ENCODE measurements around the gene PRKACA. TPM values are rescaled to one million over a fixed set of nuclear protein-coding genes. Genes with fewer than 3 reads are reported as not detected.

The PRKACA gene
- total RNA-seq, 1 donor from 2014 or later: 82.9 TPM

GRCh38 chr19:14120497-14120780, 2.9 kb upstream of the PRKACA start:
- peaks cover 15% of the 10 kb centered on the region for H3K4me1 Mint-ChIP-seq (ENCODE audit: low read depth, unreplicated experiment)
- no peak overlapping the region for H3K27ac Mint-ChIP-seq (ENCODE audit: unreplicated experiment)
- no peak for TF ChIP-seq CTCF (IDR thresholded peaks at IDR 0.05; ENCODE audit: partially characterized antibody, unreplicated experiment)
- peaks cover 14% of the 10 kb centered on the region for H3K27me3 Mint-ChIP-seq (ENCODE audit: unreplicated experiment)
- no peaks in the 10 kb centered on the region for H3K36me3 Mint-ChIP-seq (ENCODE audit: unreplicated experiment)
- H3K4me3 Mint-ChIP-seq (ENCODE audit: unreplicated experiment): no peak overlapping the region
- no peak for DNase-seq
- H3K9me3 Mint-ChIP-seq (ENCODE audit: unreplicated experiment): peaks cover 5% of the 10 kb centered on the region

DNA sequence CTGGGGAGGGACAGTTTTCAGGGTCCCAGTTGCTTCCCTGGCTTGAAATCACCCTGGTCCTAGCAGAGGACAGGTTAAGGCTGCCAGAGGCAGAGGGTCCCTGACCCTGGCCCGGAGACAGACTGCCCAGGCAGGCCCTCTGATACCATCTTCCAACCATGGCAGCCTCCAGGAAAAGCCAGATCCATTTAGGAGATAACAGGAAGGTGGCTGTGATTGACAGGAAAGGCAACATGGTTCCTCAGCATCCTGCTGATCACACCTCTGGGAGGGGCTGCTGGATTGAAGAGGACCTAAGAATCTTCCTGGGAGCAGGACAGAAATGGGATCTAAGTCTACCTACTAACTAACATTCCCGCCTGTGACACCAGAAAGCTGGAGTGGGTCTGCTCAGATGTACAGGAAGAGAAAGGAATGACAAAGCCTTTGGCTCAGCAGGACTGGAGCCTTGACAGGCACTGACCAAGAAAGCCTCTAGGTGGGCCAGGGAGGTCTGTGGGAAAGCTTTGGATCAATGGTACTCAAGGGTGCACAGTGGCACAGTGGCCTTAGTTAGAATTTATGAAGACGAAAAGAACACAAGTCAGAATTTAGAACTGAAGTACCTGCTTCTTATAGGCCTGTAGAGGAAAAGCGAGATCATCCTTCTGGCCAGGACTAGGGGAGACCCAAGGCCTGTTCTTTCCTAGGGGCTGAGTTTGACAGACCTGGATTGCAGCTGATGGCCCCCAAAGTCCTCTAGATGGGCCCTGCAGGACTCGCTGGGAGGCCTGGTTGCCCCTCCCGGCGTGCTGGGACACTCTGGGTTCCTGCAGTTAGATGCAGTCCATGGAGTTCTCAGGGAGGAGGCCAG, 2.3 kb upstream of the PRKACA start:
- no peak for DNase-seq
- no peak overlapping the region for H3K4me3 Mint-ChIP-seq (ENCODE audit: unreplicated experiment)
- peaks cover 15% of the 10 kb centered on the region for H3K4me1 Mint-ChIP-seq (ENCODE audit: low read depth, unreplicated experiment)
- TF ChIP-seq CTCF (IDR thresholded peaks at IDR 0.05; ENCODE audit: partially characterized antibody, unreplicated experiment): no peak
- no peaks in the 10 kb centered on the region for H3K36me3 Mint-ChIP-seq (ENCODE audit: unreplicated experiment)
- H3K9me3 Mint-ChIP-seq (ENCODE audit: unreplicated experiment): peaks cover 5% of the 10 kb centered on the region
- H3K27me3 Mint-ChIP-seq (ENCODE audit: unreplicated experiment): peaks cover 14% of the 10 kb centered on the region
- no peak overlapping the region for H3K27ac Mint-ChIP-seq (ENCODE audit: unreplicated experiment)

GRCh38 chr19:14119146-14119545, 1.6 kb upstream of the PRKACA start:
- DNase-seq: no peak
- Mint-ChIP-seq H3K27me3 (ENCODE audit: unreplicated experiment) (peaks cover 14% of the 10 kb centered on the region), H3K9me3 (ENCODE audit: unreplicated experiment) (peaks cover 5% of the 10 kb centered on the region), H3K27ac (ENCODE audit: unreplicated experiment) (peak overlapping the region; percentile 86), H3K36me3 (ENCODE audit: unreplicated experiment) (no peaks in the 10 kb centered on the region), H3K4me3 (ENCODE audit: unreplicated experiment) (peak overlapping the region; percentile 86), H3K4me1 (ENCODE audit: low read depth, unreplicated experiment) (peaks cover 15% of the 10 kb centered on the region)
- no peak for TF ChIP-seq CTCF (IDR thresholded peaks at IDR 0.05; ENCODE audit: partially characterized antibody, unreplicated experiment)

- peaks cover 14% of the 10 kb centered on the region for H3K27me3 Mint-ChIP-seq (ENCODE audit: unreplicated experiment)
- peaks cover 17% of the 10 kb centered on the region for H3K4me1 Mint-ChIP-seq (ENCODE audit: low read depth, unreplicated experiment)
- DNase-seq: peak; percentile 25
- H3K4me3 Mint-ChIP-seq (ENCODE audit: unreplicated experiment): peak overlapping the region; percentile 86
- H3K36me3 Mint-ChIP-seq (ENCODE audit: unreplicated experiment): no peaks in the 10 kb centered on the region
- TF ChIP-seq CTCF (IDR thresholded peaks at IDR 0.05; ENCODE audit: partially characterized antibody, unreplicated experiment): no peak
- peaks cover 5% of the 10 kb centered on the region for H3K9me3 Mint-ChIP-seq (ENCODE audit: unreplicated experiment)
- peak overlapping the region; percentile 86 for H3K27ac Mint-ChIP-seq (ENCODE audit: unreplicated experiment)
Measured at GRCh38 chr19:14118165-14119051, 846 bp upstream of the PRKACA start.

All from glutamatergic neuron (in vitro differentiated cells).